ENCODE data around the gene MYOM1. TPM values are rescaled to one million over a fixed set of nuclear protein-coding genes. Genes with fewer than 3 reads are reported as not detected.
A peak's percentile ranks its signal among the peaks of the same experiment; 100 is the strongest.

Gene MYOM1
- total RNA-seq, 1 donor from 2014 or later, result 2.4 TPM

DNA sequence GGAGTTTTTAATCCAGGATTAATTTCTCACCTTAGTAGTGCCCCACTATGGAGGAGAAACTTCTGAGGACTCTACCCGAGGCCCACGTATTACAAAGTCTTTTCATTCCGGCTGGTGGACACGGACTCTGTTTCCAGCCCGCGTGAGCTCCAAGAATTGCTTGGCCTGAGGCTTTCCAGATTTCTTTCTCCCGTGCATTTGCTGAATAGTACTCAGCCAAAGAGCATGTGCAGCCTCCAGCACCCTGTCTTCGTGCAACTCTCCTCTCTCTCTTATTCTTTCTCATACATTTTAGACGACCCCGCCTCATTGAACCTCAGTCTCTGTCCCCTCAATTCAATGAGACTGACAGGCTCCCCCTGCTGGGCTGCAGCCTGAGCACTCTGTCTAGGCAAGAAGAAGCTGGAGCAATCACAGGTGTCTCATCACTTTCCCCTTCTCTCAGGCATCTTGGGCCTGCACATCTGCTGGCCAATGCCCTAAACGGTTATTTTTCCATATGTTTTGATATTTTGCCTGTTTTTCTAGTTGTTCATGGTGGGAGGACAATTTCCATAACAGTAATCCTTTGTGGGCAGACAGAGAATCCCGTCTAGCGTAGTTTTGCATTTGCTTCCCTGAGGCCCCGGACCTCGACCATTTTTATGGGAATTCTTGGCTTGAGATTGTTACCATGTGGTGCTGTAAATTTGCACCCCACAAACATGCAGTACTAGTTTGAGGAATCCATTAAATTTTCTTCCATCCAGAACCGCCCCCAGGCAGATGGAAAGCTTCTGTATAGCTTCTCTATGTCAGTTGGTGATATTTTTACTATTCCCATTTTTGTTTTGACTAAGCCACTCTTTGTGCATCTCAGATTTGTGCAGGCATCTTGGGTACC, 156.7 kb downstream of the MYOM1 start:
- H3K4me1 Mint-ChIP-seq (ENCODE audit: low read depth), result peaks cover 63% of the 10 kb centered on the region
- H3K4me3 Mint-ChIP-seq (ENCODE audit: low read depth), result peak overlapping the region; percentile 67
- peak overlapping the region; percentile 87 for H3K27ac Mint-ChIP-seq
- intact Hi-C loops (cut with micrococcal nuclease), result loop anchor here (1.0 to 10.0 kb wide), 6 partner anchors 64 to 488 kb away; partner anchors contain the start of genes METTL4 and NDC80
- peaks cover 4% of the 10 kb centered on the region for H3K36me3 Mint-ChIP-seq (ENCODE audit: low read depth)
- H3K9me3 Mint-ChIP-seq, result no peaks in the 10 kb centered on the region
- no peaks in the 10 kb centered on the region for H3K27me3 Mint-ChIP-seq (ENCODE audit: low read depth)
- peak; percentile 62 for DNase-seq (ENCODE audit: low spot score)

DNA sequence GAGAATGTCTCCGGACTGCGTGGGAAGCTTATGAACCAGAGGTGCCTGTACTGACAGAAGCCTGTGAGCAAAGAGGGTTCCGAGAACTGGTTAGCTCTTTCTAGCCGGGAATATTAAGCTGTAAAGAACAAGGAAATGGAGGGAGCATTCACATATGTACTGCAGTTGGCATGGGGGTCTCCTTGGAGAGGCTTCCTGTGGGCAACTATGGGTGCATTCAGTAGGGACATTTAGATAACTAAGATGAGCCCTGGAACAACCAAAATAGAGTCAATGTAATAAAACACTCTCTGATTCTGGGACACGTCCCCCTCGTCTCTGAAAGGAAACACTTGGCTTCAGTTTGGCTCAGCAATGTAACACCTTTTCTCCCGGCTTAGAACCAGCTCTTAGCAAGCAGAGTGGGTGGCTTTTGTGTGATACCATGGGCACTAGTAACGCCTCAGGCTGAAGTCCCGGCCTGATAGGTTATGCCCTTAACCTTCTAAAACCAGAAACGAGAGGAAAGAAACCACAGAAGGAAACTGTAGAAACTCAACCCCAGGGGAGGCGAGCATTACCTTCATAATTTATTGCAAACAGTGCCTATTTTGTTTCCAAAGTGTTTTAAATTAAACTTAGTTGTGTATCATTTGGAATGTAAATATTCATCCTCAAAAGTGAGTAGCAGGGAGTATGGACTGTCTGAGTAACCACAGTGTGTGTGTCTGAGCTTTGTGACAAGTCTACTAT, 158.0 kb downstream of the MYOM1 start:
- H3K4me1 Mint-ChIP-seq (ENCODE audit: low read depth), result peaks cover 60% of the 10 kb centered on the region
- intact Hi-C loops (cut with micrococcal nuclease), result loop anchor here (1.0 to 10.0 kb wide), 9 partner anchors 48 to 487 kb away; partner anchors contain the start of genes LPIN2, METTL4 and NDC80
- H3K27me3 Mint-ChIP-seq (ENCODE audit: low read depth), result no peaks in the 10 kb centered on the region
- peak overlapping the region; percentile 100 for H3K27ac Mint-ChIP-seq
- peaks cover 4% of the 10 kb centered on the region for H3K36me3 Mint-ChIP-seq (ENCODE audit: low read depth)
- peak; percentile 43 for DNase-seq (ENCODE audit: low spot score)
- H3K4me3 Mint-ChIP-seq (ENCODE audit: low read depth), result peak overlapping the region; percentile 77
- no peaks in the 10 kb centered on the region for H3K9me3 Mint-ChIP-seq

DNA sequence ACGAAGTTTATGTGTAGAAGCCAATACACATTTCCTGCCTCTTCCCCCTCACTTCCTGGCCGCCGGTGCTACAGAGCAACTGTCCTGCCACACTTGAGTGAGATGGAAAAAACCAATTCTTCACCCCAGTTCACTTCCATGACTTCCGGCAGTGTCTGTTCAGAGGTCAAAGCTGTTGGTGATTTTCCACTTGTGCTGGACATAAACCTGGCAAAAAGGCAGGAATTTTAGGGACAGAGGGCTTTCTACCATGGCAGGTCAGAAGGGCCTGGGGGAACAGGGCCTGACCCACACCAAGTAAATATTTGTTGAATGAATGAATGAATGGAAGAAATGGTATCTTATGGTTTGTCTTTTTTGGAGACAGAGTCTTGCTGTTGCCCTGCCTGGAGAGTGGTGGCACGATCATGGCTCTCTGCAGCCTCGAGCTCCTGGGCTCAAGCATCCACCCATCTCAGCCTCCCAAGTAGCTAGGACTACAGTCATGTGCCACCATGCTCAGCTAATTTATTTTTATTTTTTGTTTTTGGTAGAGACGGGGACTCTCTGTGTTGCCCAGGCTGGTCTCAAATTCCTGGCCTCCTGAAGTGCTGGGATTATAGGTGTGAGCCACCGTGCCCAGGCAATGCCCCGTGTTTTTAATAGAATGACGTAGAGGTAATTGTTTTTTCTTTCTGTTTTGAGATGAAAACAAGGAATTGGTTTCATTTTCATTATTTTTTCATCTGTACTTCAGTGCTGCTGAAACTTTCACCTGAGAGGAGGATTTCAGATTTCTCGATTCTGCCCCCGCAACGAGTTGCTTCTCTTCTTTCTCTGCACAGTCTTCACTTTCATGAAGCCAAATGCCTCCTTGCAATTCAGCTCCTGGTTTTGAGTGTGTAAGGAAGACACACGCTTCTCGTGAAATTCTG, 158.8 kb downstream of the MYOM1 start:
- no peaks in the 10 kb centered on the region for H3K27me3 Mint-ChIP-seq (ENCODE audit: low read depth)
- intact Hi-C loops (cut with micrococcal nuclease), result loop anchor here (1.0 to 10.0 kb wide), 7 partner anchors 48 to 486 kb away; partner anchors contain the start of genes LPIN2, METTL4 and NDC80
- peaks cover 60% of the 10 kb centered on the region for H3K4me1 Mint-ChIP-seq (ENCODE audit: low read depth)
- peak overlapping the region; percentile 100 for H3K27ac Mint-ChIP-seq
- H3K4me3 Mint-ChIP-seq (ENCODE audit: low read depth), result peak overlapping the region; percentile 77
- no peaks in the 10 kb centered on the region for H3K9me3 Mint-ChIP-seq
- peak; percentile 42 for DNase-seq (ENCODE audit: low spot score)
- peaks cover 4% of the 10 kb centered on the region for H3K36me3 Mint-ChIP-seq (ENCODE audit: low read depth)

DNA sequence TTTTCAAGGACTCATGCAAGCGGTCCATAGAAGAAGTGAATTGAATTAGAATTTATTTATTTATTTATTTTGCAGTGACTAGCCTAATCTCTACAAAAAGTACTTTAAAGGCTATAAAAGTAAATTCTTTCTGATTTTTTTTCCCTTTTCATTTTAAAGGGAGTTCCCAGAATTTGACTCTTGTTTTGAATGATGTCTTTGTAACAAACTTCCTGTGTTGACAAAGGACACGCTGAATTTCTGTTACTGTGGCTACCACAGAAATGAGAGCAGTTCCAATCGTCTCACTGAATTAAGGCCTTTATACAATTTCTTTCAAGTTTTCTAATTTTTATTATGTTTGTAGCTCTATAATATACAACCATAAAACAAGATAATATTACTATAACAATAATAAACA, 160.5 kb downstream of the MYOM1 start:
- Mint-ChIP-seq H3K27me3 (ENCODE audit: low read depth) (no peaks in the 10 kb centered on the region), H3K4me1 (ENCODE audit: low read depth) (peaks cover 62% of the 10 kb centered on the region), H3K27ac (peak overlapping the region; percentile 100), H3K4me3 (ENCODE audit: low read depth) (no peak overlapping the region), H3K36me3 (ENCODE audit: low read depth) (peaks cover 6% of the 10 kb centered on the region), H3K9me3 (peaks cover 3% of the 10 kb centered on the region)
- intact Hi-C loops (cut with micrococcal nuclease), result loop anchor here (1.0 kb wide), 1 partner anchor 13 kb away; no protein-coding TSS in a partner anchor
- no peak for DNase-seq (ENCODE audit: low spot score)

DNA sequence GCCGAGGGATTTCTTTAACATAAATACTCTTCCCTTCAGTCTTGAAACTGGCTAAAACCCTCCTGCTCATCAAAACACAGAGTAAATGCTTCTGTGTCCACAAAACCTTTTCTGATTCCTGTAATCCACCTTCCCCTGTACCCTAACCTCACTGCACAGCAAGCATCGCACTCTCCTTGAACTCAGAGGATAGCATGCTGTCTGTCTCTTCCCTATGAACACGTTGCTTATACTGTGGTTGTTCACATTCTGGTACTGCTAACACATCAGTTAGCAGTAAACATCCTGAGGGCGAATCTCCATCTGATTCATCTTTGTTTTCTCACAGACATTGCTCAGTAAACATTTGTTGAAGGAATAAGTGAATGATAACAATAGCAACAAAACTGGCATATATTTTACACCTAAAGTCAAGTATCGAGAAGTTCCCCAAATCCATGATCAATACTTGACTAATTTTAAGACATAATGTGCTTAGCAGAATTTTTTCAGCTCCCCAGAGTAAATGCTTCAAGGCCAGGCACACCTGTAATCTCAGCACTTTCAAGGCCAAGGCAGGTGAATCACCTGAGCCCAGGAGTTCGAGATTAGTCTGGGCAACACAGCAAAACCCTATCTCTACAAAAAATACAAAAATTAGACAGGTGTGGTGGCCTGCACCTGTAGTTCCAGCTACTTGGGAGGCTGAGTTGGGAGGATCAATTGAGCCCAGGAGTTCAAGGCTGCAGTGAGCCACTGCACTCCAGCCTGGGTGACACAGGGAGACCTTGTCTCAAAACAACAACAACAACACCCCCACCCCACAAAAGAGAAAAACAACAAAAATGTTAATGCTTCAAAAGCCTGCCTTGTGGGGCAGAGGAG, 161.2 kb downstream of the MYOM1 start:
- intact Hi-C loops (cut with micrococcal nuclease), result loop anchor here (1.0 kb wide), 1 partner anchor 12 kb away; no protein-coding TSS in a partner anchor

DNA sequence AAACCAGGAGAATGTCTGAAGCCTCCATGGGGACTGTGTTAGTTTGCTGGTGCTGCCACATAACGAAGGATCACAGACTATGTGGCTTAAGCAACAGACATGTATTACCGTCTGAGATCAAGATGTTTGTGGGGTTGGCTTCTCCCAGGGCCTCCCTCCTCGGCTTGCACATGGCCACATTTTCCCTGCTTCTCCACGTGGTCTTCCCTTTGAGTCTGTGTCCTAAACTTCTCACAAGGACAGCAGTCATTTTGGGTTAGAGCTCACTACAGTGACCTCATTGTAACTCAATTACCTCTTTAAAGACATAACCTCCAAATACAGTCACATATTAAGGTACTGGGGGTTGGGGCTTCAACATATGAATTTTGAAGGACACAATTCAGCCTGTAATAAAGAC, 162.2 kb downstream of the MYOM1 start:
- H3K27me3 Mint-ChIP-seq (ENCODE audit: low read depth), result no peaks in the 10 kb centered on the region
- DNase-seq (ENCODE audit: low spot score), result no peak
- H3K27ac Mint-ChIP-seq, result peak overlapping the region; percentile 100
- H3K36me3 Mint-ChIP-seq (ENCODE audit: low read depth), result peaks cover 16% of the 10 kb centered on the region
- H3K4me1 Mint-ChIP-seq (ENCODE audit: low read depth), result peaks cover 58% of the 10 kb centered on the region
- no peak overlapping the region for H3K4me3 Mint-ChIP-seq (ENCODE audit: low read depth)
- intact Hi-C loops (cut with micrococcal nuclease), result no loop called here
- H3K9me3 Mint-ChIP-seq, result peaks cover 14% of the 10 kb centered on the region

More for the DNA sequence above, 161.2 kb downstream of the MYOM1 start:
- peaks cover 7% of the 10 kb centered on the region for H3K9me3 Mint-ChIP-seq
- H3K27me3 Mint-ChIP-seq (ENCODE audit: low read depth), result no peaks in the 10 kb centered on the region
- H3K4me3 Mint-ChIP-seq (ENCODE audit: low read depth), result peak overlapping the region; percentile 5
- DNase-seq (ENCODE audit: low spot score), result no peak
- H3K27ac Mint-ChIP-seq, result peak overlapping the region; percentile 100
- peaks cover 64% of the 10 kb centered on the region for H3K4me1 Mint-ChIP-seq (ENCODE audit: low read depth)
- peaks cover 10% of the 10 kb centered on the region for H3K36me3 Mint-ChIP-seq (ENCODE audit: low read depth)

DNA sequence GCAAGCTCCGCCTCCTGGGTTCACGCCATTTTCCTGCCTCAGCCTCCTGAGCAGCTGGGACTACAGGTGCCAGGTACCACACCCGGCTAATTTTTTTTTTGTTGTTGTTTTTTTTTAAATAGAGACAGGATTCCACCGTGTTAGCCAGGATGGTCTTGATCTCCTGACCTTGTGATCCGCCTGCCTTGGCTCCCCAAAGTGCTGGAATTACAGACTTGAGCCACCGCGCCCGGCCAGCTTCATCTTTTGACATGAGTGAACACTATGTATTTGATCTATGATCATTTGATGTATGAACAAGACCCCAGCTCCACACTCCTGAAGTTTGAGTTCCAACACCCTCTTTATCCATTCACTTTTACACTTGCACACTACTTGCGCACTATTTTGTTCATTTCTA, 163.5 kb downstream of the MYOM1 start:
- no peak for DNase-seq (ENCODE audit: low spot score)
- H3K9me3 Mint-ChIP-seq, result peaks cover 19% of the 10 kb centered on the region
- H3K27me3 Mint-ChIP-seq (ENCODE audit: low read depth), result no peaks in the 10 kb centered on the region
- no peak overlapping the region for H3K4me3 Mint-ChIP-seq (ENCODE audit: low read depth)
- peaks cover 51% of the 10 kb centered on the region for H3K4me1 Mint-ChIP-seq (ENCODE audit: low read depth)
- H3K36me3 Mint-ChIP-seq (ENCODE audit: low read depth), result peaks cover 20% of the 10 kb centered on the region
- no peak overlapping the region for H3K27ac Mint-ChIP-seq
- intact Hi-C loops (cut with micrococcal nuclease), result no loop called here

DNA sequence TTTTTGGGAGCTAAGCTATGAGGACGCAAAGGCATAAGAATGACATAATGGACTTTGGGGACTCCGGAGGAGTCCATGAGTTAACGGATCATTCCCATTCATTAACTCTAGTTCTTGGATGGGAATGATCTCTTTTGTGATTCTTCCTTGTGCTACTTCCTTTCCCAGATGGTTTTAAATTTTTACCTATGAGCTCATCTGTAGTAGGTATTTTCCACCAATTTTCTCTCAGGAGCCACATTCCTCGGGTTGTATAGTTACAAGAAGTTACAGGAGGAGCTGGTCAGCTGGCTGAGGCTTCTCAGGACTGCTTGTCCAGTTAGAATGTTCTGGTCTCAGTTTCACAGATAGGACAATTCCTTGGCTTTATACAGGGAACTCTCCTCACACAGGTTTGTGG, 164.0 kb downstream of the MYOM1 start:
- Mint-ChIP-seq H3K27ac (no peak overlapping the region), H3K4me3 (ENCODE audit: low read depth) (no peak overlapping the region), H3K4me1 (ENCODE audit: low read depth) (peaks cover 46% of the 10 kb centered on the region), H3K36me3 (ENCODE audit: low read depth) (peaks cover 20% of the 10 kb centered on the region), H3K9me3 (peaks cover 19% of the 10 kb centered on the region), H3K27me3 (ENCODE audit: low read depth) (no peaks in the 10 kb centered on the region)
- DNase-seq (ENCODE audit: low spot score), result no peak
- intact Hi-C loops (cut with micrococcal nuclease), result no loop called here

DNA sequence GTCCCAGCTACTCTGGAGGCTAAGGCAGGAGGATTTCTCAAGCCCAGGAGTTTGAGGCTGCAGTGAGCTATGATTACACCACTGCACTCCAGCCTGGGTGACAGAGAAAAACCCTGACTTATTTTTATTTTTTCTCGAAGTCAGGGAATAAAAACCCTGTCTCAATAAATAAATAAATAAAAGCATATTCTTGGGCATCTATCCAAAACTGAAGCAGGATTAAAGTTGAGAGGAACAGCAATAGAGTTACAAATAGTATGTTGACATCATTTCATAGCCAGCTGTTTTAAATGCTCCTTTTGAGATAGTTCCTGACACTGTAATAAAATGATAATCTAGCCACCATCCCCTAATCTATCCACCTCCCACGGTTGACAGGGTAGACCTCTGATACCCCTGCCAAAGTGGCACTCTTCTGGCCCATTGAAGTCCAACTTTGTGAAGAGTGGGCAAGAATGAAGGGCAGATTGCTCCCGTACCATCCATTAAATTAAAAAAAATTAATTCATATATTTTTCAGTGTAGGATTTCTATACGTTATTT, 164.5 kb downstream of the MYOM1 start:
- H3K9me3 Mint-ChIP-seq, result peaks cover 19% of the 10 kb centered on the region
- intact Hi-C loops (cut with micrococcal nuclease), result no loop called here
- H3K36me3 Mint-ChIP-seq (ENCODE audit: low read depth), result peaks cover 20% of the 10 kb centered on the region
- H3K27me3 Mint-ChIP-seq (ENCODE audit: low read depth), result no peaks in the 10 kb centered on the region
- no peak overlapping the region for H3K4me3 Mint-ChIP-seq (ENCODE audit: low read depth)
- no peak for DNase-seq (ENCODE audit: low spot score)
- H3K4me1 Mint-ChIP-seq (ENCODE audit: low read depth), result peaks cover 40% of the 10 kb centered on the region
- no peak overlapping the region for H3K27ac Mint-ChIP-seq

DNA sequence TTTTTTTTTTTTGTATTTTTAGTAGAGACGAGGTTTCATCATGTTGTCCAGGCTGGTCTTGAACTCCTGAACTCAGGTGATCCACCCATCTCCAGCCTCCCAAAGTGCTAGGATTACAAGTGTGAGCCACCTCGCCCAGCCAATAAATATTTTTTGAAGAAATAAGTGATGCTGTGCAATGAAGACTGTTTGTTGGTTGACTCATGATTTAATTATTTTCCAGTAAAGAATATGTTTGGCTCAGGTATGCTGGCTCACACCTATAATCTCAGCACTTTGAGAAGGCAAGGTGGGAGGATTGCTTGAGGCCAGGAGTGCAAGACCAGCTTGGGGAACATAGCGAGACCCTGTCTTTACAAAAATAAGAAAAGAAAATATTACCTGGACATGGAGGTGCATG, 165.0 kb downstream of the MYOM1 start:
- intact Hi-C loops (cut with micrococcal nuclease), result no loop called here
- Mint-ChIP-seq H3K27ac (no peak overlapping the region), H3K4me3 (ENCODE audit: low read depth) (no peak overlapping the region), H3K36me3 (ENCODE audit: low read depth) (peaks cover 20% of the 10 kb centered on the region), H3K27me3 (ENCODE audit: low read depth) (no peaks in the 10 kb centered on the region), H3K9me3 (peaks cover 19% of the 10 kb centered on the region), H3K4me1 (ENCODE audit: low read depth) (peaks cover 39% of the 10 kb centered on the region)
- no peak for DNase-seq (ENCODE audit: low spot score)

DNA sequence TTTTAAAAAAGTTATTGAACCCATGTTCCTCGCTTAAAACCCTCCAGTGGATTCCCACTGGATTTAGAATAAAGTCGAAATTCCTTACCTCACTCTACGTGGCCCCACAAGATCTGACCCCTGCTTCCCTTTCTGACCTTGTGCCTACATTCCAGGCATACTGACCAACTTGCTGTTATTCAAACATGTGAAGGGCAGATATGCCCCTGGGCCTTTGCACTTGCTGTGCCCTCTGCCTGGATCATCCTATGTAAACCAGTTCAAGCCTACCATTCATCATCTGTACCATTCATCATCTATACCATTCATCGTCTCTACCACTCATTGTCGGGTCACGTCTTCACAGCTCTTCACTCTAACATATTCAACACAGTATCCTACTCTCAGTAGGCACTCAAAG, 165.6 kb downstream of the MYOM1 start:
- no peak overlapping the region for H3K27ac Mint-ChIP-seq
- DNase-seq (ENCODE audit: low spot score), result no peak
- no peak overlapping the region for H3K4me3 Mint-ChIP-seq (ENCODE audit: low read depth)
- peaks cover 19% of the 10 kb centered on the region for H3K9me3 Mint-ChIP-seq
- peaks cover 36% of the 10 kb centered on the region for H3K4me1 Mint-ChIP-seq (ENCODE audit: low read depth)
- H3K36me3 Mint-ChIP-seq (ENCODE audit: low read depth), result peaks cover 20% of the 10 kb centered on the region
- intact Hi-C loops (cut with micrococcal nuclease), result no loop called here
- no peaks in the 10 kb centered on the region for H3K27me3 Mint-ChIP-seq (ENCODE audit: low read depth)

All from activated T-helper 2 cell treated with anti-CD3 and anti-CD28 coated beads, Interferon-gamma antibody, Interleukin-2, Interleukin-4, amounts not matched to agents 10 μg/mL and 5 μg/mL and 100 μg/mL, durations not matched to agents 14 hours and 24 hours and 36 hours (primary cell).